Astrocyte of the cerebellum (primary cell): ENCODE results near the gene RHBDD2.
A peak's percentile ranks its signal among the peaks of the same experiment; 100 is the strongest.

Experiments used
- DNase-seq: peaks from one replicate; pipeline ENCODE4 v3.0.0-alpha.2; 2011; ENCODE audit warnings: low read depth
- H3K4me3 ChIP-seq: 2 replicates; pipeline ENCODE4 v1.5.1; 2011; ENCODE audit warnings: mild to moderate bottlenecking, low read depth, low read length, moderate library complexity
- CTCF ChIP-seq: IDR thresholded peaks from 2 replicates; pipeline ENCODE4 v1.5.1; 2012; ENCODE audit warnings: low read length, low read depth, moderate library complexity, mild to moderate bottlenecking; ENCODE audit errors: missing control alignments
- in situ Hi-C: cut with HindIII; loops from 2 replicates; pipeline ENCODE4 v1.10.0; 2017; ENCODE audit warnings: low sequenced_read_pairs

The RHBDD2 gene

DNA sequence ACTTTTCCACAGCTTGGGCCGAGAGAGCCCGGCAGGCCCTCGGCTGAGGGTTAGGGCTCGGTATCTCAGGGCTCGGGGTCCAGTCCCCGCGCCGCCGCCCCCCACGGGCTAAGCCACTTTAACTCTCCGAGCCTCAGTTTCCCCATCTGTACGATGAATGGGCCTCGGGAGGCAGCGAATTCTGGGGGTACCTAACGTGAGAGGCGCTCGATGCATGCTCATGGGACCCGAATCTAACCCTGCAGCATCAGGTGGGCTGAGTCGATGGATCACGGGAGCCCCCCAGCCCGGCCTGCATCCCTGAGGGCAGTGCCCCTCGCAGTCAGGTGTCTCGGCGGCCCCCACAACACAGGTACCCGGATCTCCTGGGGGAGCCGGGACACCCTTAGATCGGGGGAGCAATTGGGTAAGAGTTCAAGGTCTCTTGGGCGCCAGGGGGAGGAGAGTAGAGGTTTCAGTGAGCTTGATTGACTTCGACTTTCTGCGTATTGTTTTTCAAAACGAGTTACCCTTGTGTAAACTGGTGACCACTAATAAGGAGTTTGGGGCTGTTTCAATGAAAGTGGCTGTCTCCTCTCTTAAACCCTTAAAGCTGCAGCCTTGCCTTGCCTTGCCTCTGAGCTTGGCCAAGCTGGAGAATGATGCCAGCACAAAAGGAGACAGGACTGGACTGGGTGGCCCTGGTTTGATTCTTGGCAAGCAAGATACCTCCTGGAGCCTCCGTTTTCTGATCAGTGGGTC lies 36.8 kb downstream of the RHBDD2 start:
- TF ChIP-seq CTCF = no peak
- no peak for DNase-seq
- peak overlapping the region; percentile 91 for H3K4me3 ChIP-seq
- in situ Hi-C loops = no loop called here

DNA sequence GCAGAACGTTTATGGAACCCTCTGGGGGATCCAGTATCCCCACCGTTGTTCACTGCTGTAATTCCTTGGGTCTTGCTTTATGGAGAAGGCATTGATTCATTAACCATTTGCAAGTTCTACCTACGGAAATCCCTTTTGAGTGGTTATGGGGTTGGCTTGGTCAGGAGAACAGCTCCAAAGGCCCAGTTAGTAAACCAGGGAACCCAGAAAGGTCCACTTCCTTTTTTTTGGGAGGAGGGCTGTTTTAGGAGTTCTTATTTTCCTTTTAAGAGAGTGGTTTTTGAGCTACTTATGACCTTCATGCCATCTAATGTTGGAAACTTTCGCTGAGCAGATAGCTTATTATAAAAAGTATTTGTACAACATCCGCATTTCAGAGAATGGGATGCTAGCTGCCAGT lies 37.4 kb downstream of the RHBDD2 start:
- TF ChIP-seq CTCF = no peak
- DNase-seq = no peak
- in situ Hi-C loops = no loop called here
- H3K4me3 ChIP-seq = peak overlapping the region; percentile 91

DNA sequence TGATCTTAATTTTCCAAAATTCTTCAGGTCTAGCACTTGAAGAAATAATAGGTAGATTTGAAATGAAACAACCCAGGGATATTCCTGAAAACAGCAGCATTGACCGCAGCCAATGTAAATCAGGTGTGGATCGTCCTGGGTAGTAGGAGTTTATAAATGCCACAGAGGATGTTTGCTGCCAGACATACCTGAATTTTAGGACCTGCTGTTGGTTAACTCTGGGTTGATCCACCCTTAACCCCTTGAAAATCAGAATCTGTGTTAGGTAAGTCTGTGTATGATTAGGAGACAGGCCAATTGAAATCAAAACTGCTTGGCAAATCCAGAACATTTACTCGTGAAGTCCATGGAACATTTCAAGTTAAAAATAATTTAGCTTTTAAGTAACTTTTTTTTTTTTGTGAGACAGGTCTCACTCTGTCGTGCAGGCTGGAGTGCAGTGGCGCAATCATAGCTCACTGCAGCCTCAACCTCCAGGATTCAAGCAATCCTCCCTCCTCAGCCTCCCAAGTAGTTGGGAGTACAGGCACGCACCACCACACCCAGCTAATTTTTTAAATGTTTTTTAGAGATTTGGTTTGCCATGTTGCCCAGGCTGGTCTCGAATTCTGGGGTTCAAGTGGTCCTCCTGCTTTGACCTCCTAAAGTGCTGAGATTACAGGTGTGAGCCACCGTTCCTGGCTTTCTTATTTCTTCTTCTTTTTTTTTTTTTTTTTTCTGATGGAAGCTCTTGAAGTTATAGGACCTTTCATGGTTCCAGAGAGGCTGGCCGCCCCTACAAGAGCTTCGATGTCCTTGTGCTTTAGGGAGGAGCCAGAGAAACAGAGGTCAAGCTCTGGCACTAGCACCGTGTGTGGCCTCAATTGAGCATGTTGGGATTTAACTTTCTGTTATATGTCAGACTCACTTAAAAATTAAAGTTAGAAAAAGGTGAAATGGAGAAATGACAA lies 38.1 kb downstream of the RHBDD2 start:
- in situ Hi-C loops = no loop called here
- no peak for TF ChIP-seq CTCF
- DNase-seq = no peak
- H3K4me3 ChIP-seq = no peak overlapping the region

- in situ Hi-C loops = no loop called here
- no peak for DNase-seq
- no peak overlapping the region for H3K4me3 ChIP-seq
- no peak for TF ChIP-seq CTCF
Measured at GRCh38 chr7:75920431-75921161, 41.8 kb downstream of the RHBDD2 start.

- no peak overlapping the region for H3K4me3 ChIP-seq
- in situ Hi-C loops = no loop called here
- no peak for DNase-seq
- TF ChIP-seq CTCF = no peak
Measured at GRCh38 chr7:75921479-75921878, 42.6 kb downstream of the RHBDD2 start.

DNA sequence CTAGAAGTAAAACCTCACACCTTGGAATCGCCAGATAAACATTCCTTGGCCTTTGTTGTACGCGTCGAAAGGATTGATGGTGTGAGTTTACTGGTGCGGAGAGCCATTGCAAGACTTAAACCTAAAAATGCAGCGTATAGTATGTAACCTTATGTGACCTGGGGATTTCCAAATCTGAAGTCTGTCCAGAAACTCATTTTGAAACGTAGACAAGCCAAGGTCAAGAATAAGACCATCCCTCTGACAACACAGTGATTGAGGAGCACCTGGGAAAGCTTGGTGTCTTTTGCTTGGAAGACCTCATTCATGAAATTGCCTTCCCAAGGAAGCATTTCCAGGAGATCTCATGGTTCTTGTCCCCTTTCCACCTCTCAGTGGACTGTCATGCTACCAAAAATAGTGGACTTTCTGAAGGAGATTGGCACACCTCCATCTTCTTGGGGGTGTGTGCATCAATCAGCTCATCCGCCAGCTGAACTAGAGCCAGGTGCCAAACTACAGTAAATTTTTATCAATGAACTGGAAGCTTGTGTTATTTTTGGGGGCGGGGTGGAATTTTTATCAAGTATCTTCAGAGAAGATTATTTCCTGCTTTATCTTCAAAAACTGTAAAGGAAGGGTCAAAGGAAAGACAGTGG lies 44.3 kb downstream of the RHBDD2 start:
- no peak overlapping the region for H3K4me3 ChIP-seq
- in situ Hi-C loops = no loop called here
- no peak for TF ChIP-seq CTCF
- DNase-seq = no peak
